Mesenchymal stem cell (in vitro differentiated cells and primary cell): ENCODE measurements around the gene MAP1LC3A.
"Not testable (repeated sequence)": the region's sequence is repeated elsewhere in the genome, so short reads cannot be mapped to it uniquely, and the experiment has no call there.

Experiments
- DNase-seq: peaks from one replicate; pipeline ENCODE4 v3.0.0-alpha.2; 2013
- H2AFZ ChIP-seq: one replicate; pipeline ENCODE4 v1.6.1; 2013; ENCODE audit warnings: low read depth, mild to moderate bottlenecking, control low read depth, inconsistent platforms, low read length, moderate library complexity
- H2AK5ac ChIP-seq: 2 replicates; pipeline ENCODE4 v1.6.1; 2013; ENCODE audit warnings: low read length, moderate library complexity, mild to moderate bottlenecking, inconsistent platforms; ENCODE audit not compliant: severe bottlenecking
- H2BK120ac ChIP-seq: one replicate; pipeline ENCODE4 v1.6.1; 2013; ENCODE audit warnings: low read depth, mild to moderate bottlenecking, inconsistent platforms, low read length, moderate library complexity
- H2BK12ac ChIP-seq, 2 experiments: one replicate each; pipeline ENCODE4 v1.6.1; 2013; ENCODE audit warnings: inconsistent platforms in 2 of 2, low read length in 2 of 2, mild to moderate bottlenecking in 2 of 2, moderate library complexity in 2 of 2, control low read depth in 1 of 2
- H2BK15ac ChIP-seq: one replicate; pipeline ENCODE4 v1.6.1; 2013; ENCODE audit warnings: mild to moderate bottlenecking, low read depth, inconsistent platforms; ENCODE audit not compliant: poor library complexity, severe bottlenecking
- H2BK5ac ChIP-seq: 2 replicates; pipeline ENCODE4 v1.6.1; 2013; ENCODE audit warnings: low read depth, mild to moderate bottlenecking, low read length, control low read depth, inconsistent platforms; ENCODE audit not compliant: poor library complexity, severe bottlenecking
- H3K14ac ChIP-seq, 2 experiments: one replicate each; pipeline ENCODE4 v1.6.1; 2013; ENCODE audit warnings: inconsistent platforms in 2 of 2, low read length in 2 of 2, control low read depth in 1 of 2, mild to moderate bottlenecking in 1 of 2, moderate library complexity in 1 of 2
- H3K18ac ChIP-seq, 2 experiments: one replicate each; pipeline ENCODE4 v1.6.1; 2013; ENCODE audit warnings: inconsistent platforms in 2 of 2, low read length in 2 of 2, control low read depth in 1 of 2, low read depth in 1 of 2, mild to moderate bottlenecking in 1 of 2
- H3K23ac ChIP-seq, 2 experiments: one replicate each; pipeline ENCODE4 v1.6.1; 2013; ENCODE audit warnings: inconsistent platforms in 2 of 2, low read length in 2 of 2, mild to moderate bottlenecking in 2 of 2, moderate library complexity in 2 of 2, control low read depth in 1 of 2
- H3K27ac ChIP-seq: 2 replicates; pipeline ENCODE4 v1.5.1; 2013; ENCODE audit warnings: mild to moderate bottlenecking, moderate library complexity, low read length, control low read depth, inconsistent platforms; ENCODE audit not compliant: poor library complexity, severe bottlenecking
- H3K27me3 ChIP-seq, 2 experiments: 2 replicates each; pipeline versions ENCODE4 v1.6.1 to v1.7.0; 2013; ENCODE audit warnings: low read length in 2 of 2, mild to moderate bottlenecking in 2 of 2, moderate library complexity in 2 of 2, control low read depth in 1 of 2, inconsistent platforms in 1 of 2; ENCODE audit not compliant: control insufficient read depth in 1 of 2, insufficient read depth in 1 of 2
- H3K36me3 ChIP-seq, 2 experiments: 2 replicates each; pipeline versions ENCODE4 v1.6.1 to v1.7.0; 2013; ENCODE audit warnings: low read length in 2 of 2, control low read depth in 1 of 2, inconsistent platforms in 1 of 2, low read depth in 1 of 2, mild to moderate bottlenecking in 1 of 2; ENCODE audit not compliant: insufficient read depth in 2 of 2, control insufficient read depth in 1 of 2
- H3K4ac ChIP-seq, 2 experiments: one replicate each; pipeline ENCODE4 v1.6.1; 2013; ENCODE audit warnings: inconsistent platforms in 2 of 2, low read length in 2 of 2, mild to moderate bottlenecking in 2 of 2, moderate library complexity in 2 of 2, control low read depth in 1 of 2, low read depth in 1 of 2
- H3K4me1 ChIP-seq: 2 replicates; pipeline ENCODE4 v1.6.1; 2013; ENCODE audit warnings: low read depth, low read length, control low read depth; ENCODE audit not compliant: control insufficient read depth, insufficient read depth
- H3K4me2 ChIP-seq: 2 replicates; pipeline ENCODE4 v1.6.1; 2013; ENCODE audit warnings: low read length, mild to moderate bottlenecking, inconsistent platforms; ENCODE audit not compliant: poor library complexity, severe bottlenecking
- H3K4me3 ChIP-seq, 2 experiments: 2 replicates each; pipeline versions ENCODE4 v1.5.1 to v1.7.0; 2013; ENCODE audit warnings: low read length in 2 of 2, mild to moderate bottlenecking in 2 of 2, control low read depth in 1 of 2, low read depth in 1 of 2; ENCODE audit not compliant: insufficient read depth in 1 of 2
- H3K79me1 ChIP-seq: replicated peaks from 2 replicates; pipeline ENCODE4 v1.6.1; 2013; ENCODE audit warnings: mild to moderate bottlenecking, control low read depth, low read length, inconsistent platforms; ENCODE audit not compliant: poor library complexity, severe bottlenecking
- H3K9ac ChIP-seq: 2 replicates; pipeline ENCODE4 v1.7.0; 2013; ENCODE audit warnings: mild to moderate bottlenecking, low read length, moderate library complexity
- H3K9me3 ChIP-seq: 2 replicates; pipeline ENCODE4 v1.7.0; 2013; ENCODE audit warnings: mild to moderate bottlenecking, low read length; ENCODE audit not compliant: control insufficient read depth
- H4K8ac ChIP-seq: one replicate; pipeline ENCODE4 v1.6.1; 2013; ENCODE audit warnings: inconsistent platforms, mild to moderate bottlenecking, low read length, moderate library complexity
- H4K91ac ChIP-seq: one replicate; pipeline ENCODE4 v1.6.1; 2013; ENCODE audit warnings: mild to moderate bottlenecking, low read length, inconsistent platforms
- WGBS: methylation state at CpG from one replicate; pipeline ENCODE4 v1.1.7; 2013; ENCODE audit warnings: mixed read lengths; 5-methylcytosine and 5-hydroxymethylcytosine counted together

Gene MAP1LC3A

GRCh38 chr20:34516247-34517113, 42.0 kb upstream of the MAP1LC3A start, which contains the start of gene DYNLRB1:
TSS of gene DYNLRB1 (plus strand) at chr20:34516422. CDS start at chr20:34516459, 37 bp downstream.
- H3K4ac ChIP-seq, result peak within 1 kb of the TSS; percentile 76 to 99
- peaks cover 5% of the 10 kb centered on the region for H3K79me1 ChIP-seq
- H2AFZ ChIP-seq, result no peak within 1 kb of the TSS
- peak within 1 kb of the TSS; percentile 80 for H2AK5ac ChIP-seq
- peak within 1 kb of the TSS; percentile 63 for H2BK15ac ChIP-seq
- peak within 1 kb of the TSS; percentile 98 for H3K27ac ChIP-seq
- no peak within 1 kb of the TSS for H2BK12ac ChIP-seq
- peak within 1 kb of the TSS in 1 of 2 experiments; percentile 50 for H3K23ac ChIP-seq
- H3K18ac ChIP-seq, result peak within 1 kb of the TSS; percentile 97 to 98
- peak within 1 kb of the TSS; percentile 100 for H3K9ac ChIP-seq
- peaks cover 3 to 42% of the 10 kb centered on the region in 2 experiments for H3K36me3 ChIP-seq
- WGBS, result under 1% methylated on average over 57 of the region's 59 CpGs
- H4K8ac ChIP-seq, result peak within 1 kb of the TSS; percentile 93
- DNase-seq, result peak; percentile 98
- H2BK5ac ChIP-seq, result peak within 1 kb of the TSS; percentile 70
- no peaks in the 10 kb centered on the region for H3K9me3 ChIP-seq
- peaks cover 9% of the 10 kb centered on the region for H3K4me1 ChIP-seq
- H3K27me3 ChIP-seq, result no peaks in the 10 kb centered on the region
- peak within 1 kb of the TSS; percentile 71 for H3K4me2 ChIP-seq
- H4K91ac ChIP-seq, result peak within 1 kb of the TSS; percentile 88
- peak within 1 kb of the TSS; percentile 85 to 99 for H3K4me3 ChIP-seq
- peak within 1 kb of the TSS; percentile 92 for H2BK120ac ChIP-seq
- peak within 1 kb of the TSS in 1 of 2 experiments; percentile 95 for H3K14ac ChIP-seq

DNA sequence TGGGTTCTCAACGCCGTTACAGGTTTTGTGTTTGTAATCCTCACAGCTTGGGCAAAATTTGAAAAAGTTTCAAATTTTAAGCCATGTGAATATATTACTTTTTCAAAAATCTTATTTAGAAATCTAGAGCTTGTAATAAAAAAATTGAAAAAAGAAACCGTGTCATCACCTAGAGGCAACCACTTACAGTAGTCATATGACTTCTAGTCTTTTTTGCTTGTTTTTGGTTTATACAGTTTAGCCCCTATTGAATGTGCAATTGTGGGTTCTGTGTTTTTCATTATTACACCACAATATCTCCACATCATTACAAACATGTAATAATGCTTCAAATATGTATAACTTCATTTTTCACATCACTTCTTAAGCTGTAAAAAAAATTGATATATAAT, 41.4 kb upstream of the MAP1LC3A start:
- H3K79me1 ChIP-seq, result peaks cover 5% of the 10 kb centered on the region
- peak overlapping the region; percentile 85 to 99 for H3K4me3 ChIP-seq
- no peak overlapping the region for H2BK12ac ChIP-seq
- no peaks in the 10 kb centered on the region for H3K27me3 ChIP-seq
- peak overlapping the region in 1 of 2 experiments; percentile 99 for H3K4ac ChIP-seq
- peak overlapping the region; percentile 44 for H3K4me2 ChIP-seq
- H2BK120ac ChIP-seq, result no peak overlapping the region
- peak overlapping the region in 1 of 2 experiments; percentile 79 for H3K18ac ChIP-seq
- H3K14ac ChIP-seq, result no peak overlapping the region
- peak overlapping the region; percentile 98 for H3K27ac ChIP-seq
- no peak overlapping the region for H4K91ac ChIP-seq
- H2AK5ac ChIP-seq, result no peak overlapping the region
- H3K9ac ChIP-seq, result peak overlapping the region; percentile 100
- H2BK5ac ChIP-seq, result no peak overlapping the region
- H3K4me1 ChIP-seq, result peaks cover 9% of the 10 kb centered on the region
- no peak overlapping the region for H4K8ac ChIP-seq
- DNase-seq, result no peak
- no CpG with 5 or more reads among the region's 3 CpGs for WGBS
- H2AFZ ChIP-seq, result no peak overlapping the region
- peaks cover 6 to 41% of the 10 kb centered on the region in 2 experiments for H3K36me3 ChIP-seq
- H3K9me3 ChIP-seq, result no peaks in the 10 kb centered on the region
- no peak overlapping the region for H3K23ac ChIP-seq
- H2BK15ac ChIP-seq, result no peak overlapping the region

GRCh38 chr20:34518863-34519262, 39.7 kb upstream of the MAP1LC3A start:
- H3K9ac ChIP-seq, H3K23ac ChIP-seq, H3K4me2 ChIP-seq, H3K4ac ChIP-seq, H2BK5ac ChIP-seq, H2AK5ac ChIP-seq, H3K4me3 ChIP-seq, H2BK120ac ChIP-seq, H2BK15ac ChIP-seq, H4K91ac ChIP-seq, H2BK12ac ChIP-seq, H3K18ac ChIP-seq, H3K27me3 ChIP-seq, H4K8ac ChIP-seq, H3K79me1 ChIP-seq, H3K9me3 ChIP-seq, DNase-seq, H2AFZ ChIP-seq, H3K27ac ChIP-seq, H3K14ac ChIP-seq: not testable (repeated sequence)
- 96% methylated on average over 7 of the region's 7 CpGs for WGBS
- peaks cover 16% of the 10 kb centered on the region for H3K4me1 ChIP-seq
- peaks cover 12 to 39% of the 10 kb centered on the region in 2 experiments for H3K36me3 ChIP-seq

DNA sequence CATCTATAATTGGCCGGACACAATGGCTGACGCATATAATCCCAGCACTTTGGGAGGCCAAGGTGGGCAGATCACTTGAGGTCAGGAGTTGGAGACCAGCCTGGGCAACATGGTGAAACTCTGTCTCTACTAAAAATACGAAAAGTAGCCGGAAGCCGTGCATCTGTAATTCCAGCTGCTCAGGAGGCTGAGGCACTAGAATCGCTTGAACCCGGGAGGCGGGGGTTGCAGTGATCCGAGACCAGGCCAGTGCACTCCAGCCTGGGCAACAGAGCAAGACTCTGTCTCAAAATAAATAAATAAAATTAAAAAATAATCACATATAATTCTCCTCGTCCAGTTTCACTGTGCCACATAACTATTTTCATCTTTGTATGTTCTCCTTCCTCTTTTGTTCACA, 38.7 kb upstream of the MAP1LC3A start:
- 97% methylated on average over 9 of the region's 10 CpGs for WGBS

More for the DNA sequence above, 38.7 kb upstream of the MAP1LC3A start:
- not testable (repeated sequence) for H4K91ac ChIP-seq, H3K4ac ChIP-seq, H3K4me3 ChIP-seq, H2AFZ ChIP-seq, H2BK5ac ChIP-seq, H2AK5ac ChIP-seq, H3K4me2 ChIP-seq, H3K27me3 ChIP-seq, H2BK15ac ChIP-seq, H3K18ac ChIP-seq, H2BK120ac ChIP-seq, H3K27ac ChIP-seq, DNase-seq, H3K79me1 ChIP-seq, H3K14ac ChIP-seq, H3K9me3 ChIP-seq, H3K9ac ChIP-seq, H4K8ac ChIP-seq, H2BK12ac ChIP-seq, H3K23ac ChIP-seq
- Histone ChIP-seq H3K4me1 (peaks cover 16% of the 10 kb centered on the region), H3K36me3 (peaks cover 12 to 39% of the 10 kb centered on the region in 2 experiments)
